Activated B cell treated with CpG ODN at 0.5 μM for 24 hours (primary cell): ENCODE results near the gene ANO1. TPM values are rescaled to one million over a fixed set of nuclear protein-coding genes. Genes with fewer than 3 reads are reported as not detected.

Source experiments
- ATAC-seq: fragments of 200-7000 bp; cut with Tn5 transposase; one replicate; pipeline ENCODE4 v1.10.0; 2021; ENCODE audit warnings: low read depth, mild to moderate bottlenecking, moderate library complexity
- CTCF ChIA-PET: fragments of 350-600 bp; sonication (Branson Sonifier 250); formaldehyde crosslinking; loops from one replicate; lab custom pipeline; 2021; ENCODE audit warnings: antibody characterized with exemption; lab: Charles Lee
- POLR2A ChIA-PET: fragments of 350-600 bp; sonication (Branson Sonifier 250); formaldehyde crosslinking; loops from one replicate; lab custom pipeline; 2021; ENCODE audit warnings: antibody characterized with exemption; lab: Charles Lee
- DNase-seq: peaks from one replicate; pipeline ENCODE4 v3.0.0; 2022
- H3K27ac Mint-ChIP-seq: one replicate; pipeline ENCODE4 v1.8.0; 2020; ENCODE audit warnings: mixed read lengths
- H3K27me3 Mint-ChIP-seq: one replicate; pipeline ENCODE4 v1.8.0; 2021; ENCODE audit warnings: mixed read lengths
- H3K36me3 Mint-ChIP-seq: one replicate; pipeline ENCODE4 v1.8.0; 2021; ENCODE audit warnings: low read depth, mixed read lengths
- H3K4me1 Mint-ChIP-seq: one replicate; pipeline ENCODE4 v1.8.0; 2021; ENCODE audit warnings: mixed read lengths
- H3K4me3 Mint-ChIP-seq: one replicate; pipeline ENCODE4 v1.8.0; 2020; ENCODE audit warnings: mild to moderate bottlenecking, mixed read lengths
- H3K9me3 Mint-ChIP-seq: one replicate; pipeline ENCODE4 v1.8.0; 2020; ENCODE audit warnings: mixed read lengths
- CTCF ChIP-seq: fragments of 200-600 bp; IDR thresholded peaks from one replicate; pipeline ENCODE4 v1.8.0; 2022; ENCODE audit warnings: antibody characterized with exemption, mild to moderate bottlenecking
- intact Hi-C: fragments of 100-400 bp; cut with micrococcal nuclease; formaldehyde crosslinking; loops from one replicate; pipeline ENCODE4 v1.15.1; 2024
- total RNA-seq: library from RNA; stranded (reverse); gene quantifications from 2 replicates; pipeline ENCODE4 v1.2.3, GENCODE V29; 2022

Gene ANO1
- total RNA-seq, 1 donor from 2014 or later = not detected

DNA sequence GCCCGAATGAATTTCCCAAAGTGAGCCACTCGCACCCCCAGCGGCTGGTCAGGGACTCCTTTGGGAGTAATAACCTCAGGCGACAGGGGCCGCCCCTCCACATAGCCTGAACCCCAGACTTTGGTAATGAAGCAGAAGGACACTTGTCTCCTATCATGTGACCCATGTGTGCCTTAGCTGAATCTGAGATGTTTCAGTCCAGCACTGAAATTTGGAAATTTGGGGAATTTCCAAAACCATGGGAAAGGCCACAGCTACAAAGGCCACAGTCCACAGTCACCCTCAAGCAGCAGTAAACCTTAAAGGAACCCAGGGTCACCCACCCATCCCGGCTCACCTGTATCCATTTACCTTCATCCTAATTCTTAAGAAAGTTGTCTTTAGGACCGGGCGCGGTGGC is 73.6 kb downstream of the ANO1 start:
- ATAC-seq (no peak), DNase-seq (no peak)
- intact Hi-C loops = no loop called here
- no peaks in the 10 kb centered on the region for H3K4me1 Mint-ChIP-seq
- H3K36me3 Mint-ChIP-seq = no peaks in the 10 kb centered on the region
- H3K9me3 Mint-ChIP-seq = no peaks in the 10 kb centered on the region
- peaks cover 11% of the 10 kb centered on the region for H3K27me3 Mint-ChIP-seq
- H3K4me3 Mint-ChIP-seq = no peak overlapping the region
- no peak for TF ChIP-seq CTCF
- H3K27ac Mint-ChIP-seq = no peak overlapping the region
- CTCF ChIA-PET = no interaction called here
- POLR2A ChIA-PET = no interaction called here

DNA sequence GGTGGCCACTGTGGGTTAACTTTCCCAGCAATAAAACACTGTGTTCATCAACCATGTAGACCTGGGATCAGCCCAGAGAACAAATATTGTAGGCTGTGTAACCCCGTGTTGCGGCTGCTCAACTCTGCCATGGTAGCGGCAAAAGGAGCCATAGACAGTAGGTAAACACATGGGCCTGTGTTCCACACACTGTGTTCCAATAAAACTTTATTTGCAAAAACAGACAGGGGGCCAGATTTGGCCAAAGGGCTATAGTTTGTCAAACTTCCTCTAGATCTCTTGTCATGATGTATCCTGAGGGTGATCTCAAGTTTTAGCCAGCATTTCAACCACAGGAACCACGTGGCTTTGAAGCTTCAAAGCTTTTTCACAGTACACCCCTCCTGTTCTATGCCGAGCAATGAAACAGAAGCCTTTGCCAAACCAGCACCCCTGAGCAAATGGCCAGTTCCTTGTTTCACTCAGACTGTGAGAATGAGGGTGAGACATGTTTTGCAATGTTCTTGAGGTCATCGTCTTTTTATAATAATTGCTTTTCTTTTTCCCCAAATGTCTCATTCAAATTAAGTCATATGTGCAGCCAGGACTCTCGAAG is 75.1 kb downstream of the ANO1 start:
- no peak for DNase-seq
- no peak for TF ChIP-seq CTCF
- CTCF ChIA-PET = no interaction called here
- no peak overlapping the region for H3K27ac Mint-ChIP-seq
- H3K4me3 Mint-ChIP-seq = no peak overlapping the region
- no peaks in the 10 kb centered on the region for H3K36me3 Mint-ChIP-seq
- POLR2A ChIA-PET = no interaction called here
- peaks cover 3% of the 10 kb centered on the region for H3K27me3 Mint-ChIP-seq
- H3K9me3 Mint-ChIP-seq = no peaks in the 10 kb centered on the region
- intact Hi-C loops = no loop called here
- ATAC-seq = no peak
- no peaks in the 10 kb centered on the region for H3K4me1 Mint-ChIP-seq

DNA sequence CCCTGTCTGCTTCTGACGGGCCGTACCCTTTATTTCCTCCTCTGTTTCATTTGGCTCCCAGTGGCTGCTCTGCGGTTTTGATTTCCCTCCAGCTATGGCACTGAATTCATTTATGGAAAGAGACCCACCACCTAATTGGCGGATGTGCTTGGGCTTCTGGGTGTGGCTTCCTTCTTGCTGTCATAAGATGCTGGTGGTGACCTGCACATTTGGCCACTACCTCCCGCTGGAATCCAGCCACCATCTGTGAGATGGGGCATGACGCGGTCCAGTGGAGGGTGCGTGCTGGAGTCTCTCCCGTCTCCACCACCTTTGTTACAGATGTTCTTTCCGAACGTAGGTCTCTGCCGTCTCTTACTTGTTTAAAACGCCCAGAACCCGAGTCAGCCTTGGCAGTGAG is 77.3 kb downstream of the ANO1 start:
- Mint-ChIP-seq H3K36me3 (no peaks in the 10 kb centered on the region), H3K27me3 (no peaks in the 10 kb centered on the region), H3K27ac (no peak overlapping the region), H3K4me3 (no peak overlapping the region), H3K4me1 (no peaks in the 10 kb centered on the region), H3K9me3 (peaks cover 3% of the 10 kb centered on the region)
- no peak for ATAC-seq
- TF ChIP-seq CTCF = no peak
- ChIA-PET CTCF (no interaction called here), POLR2A (no interaction called here)
- intact Hi-C loops = no loop called here
- no peak for DNase-seq

DNA sequence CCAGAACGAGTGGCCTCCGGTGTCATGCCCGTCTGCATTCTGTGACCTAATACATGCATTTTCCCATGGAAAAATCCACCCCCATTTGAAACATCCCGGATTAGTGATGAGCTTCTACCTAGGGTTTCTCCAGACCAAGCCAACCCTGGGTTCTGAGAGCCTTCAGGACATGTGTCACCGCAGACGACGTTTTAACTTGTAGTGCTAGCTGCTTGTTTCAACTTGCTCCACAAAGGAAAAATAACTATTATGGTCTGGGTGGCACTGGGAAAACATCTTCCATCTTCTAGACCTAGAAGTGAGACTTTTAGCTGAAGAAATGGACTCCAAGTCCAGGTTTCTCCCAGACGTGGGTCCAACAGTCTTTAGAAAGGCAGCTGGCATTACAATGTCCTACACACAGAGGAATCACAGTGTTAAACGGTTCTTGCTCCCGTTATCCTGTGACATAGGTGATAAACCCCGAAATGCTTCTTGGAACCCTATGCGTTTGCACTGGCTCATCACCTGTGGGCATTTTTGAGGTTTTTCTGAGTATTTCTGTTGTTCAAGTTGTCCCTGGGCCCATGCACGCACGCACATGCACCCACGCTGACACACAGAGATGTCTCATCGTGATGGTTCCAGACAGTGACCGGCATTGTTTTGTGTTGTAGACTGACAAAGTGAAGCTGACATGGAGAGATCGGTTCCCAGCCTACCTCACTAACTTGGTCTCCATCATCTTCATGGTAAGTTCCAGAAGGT is 78.3 kb downstream of the ANO1 start:
- peaks cover 3% of the 10 kb centered on the region for H3K9me3 Mint-ChIP-seq
- H3K4me3 Mint-ChIP-seq = no peak overlapping the region
- no peak for TF ChIP-seq CTCF
- H3K4me1 Mint-ChIP-seq = no peaks in the 10 kb centered on the region
- intact Hi-C loops = no loop called here
- ATAC-seq (no peak), DNase-seq (no peak)
- H3K27me3 Mint-ChIP-seq = peaks cover 2% of the 10 kb centered on the region
- ChIA-PET POLR2A (no interaction called here), CTCF (no interaction called here)
- no peak overlapping the region for H3K27ac Mint-ChIP-seq
- no peaks in the 10 kb centered on the region for H3K36me3 Mint-ChIP-seq

DNA sequence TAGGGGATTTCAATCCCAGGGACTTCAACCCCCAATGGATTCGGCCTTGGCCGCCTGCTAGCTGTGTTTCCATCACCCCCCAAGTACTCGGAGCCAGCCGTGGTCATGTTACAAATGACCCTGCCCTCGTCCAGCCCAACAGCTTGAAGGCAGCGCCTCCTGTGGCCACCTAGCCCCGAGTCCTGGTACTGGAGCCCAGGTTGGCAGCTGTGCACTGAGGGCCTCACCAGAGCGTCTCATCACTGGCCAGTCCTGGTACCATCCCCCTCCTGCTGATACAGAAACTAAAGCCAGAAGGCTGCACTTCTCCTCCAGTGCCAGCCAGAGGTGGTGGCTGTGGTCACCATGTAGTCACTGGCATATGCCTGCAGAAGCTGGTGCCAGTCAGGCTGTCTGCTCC is 80.1 kb downstream of the ANO1 start:
- Mint-ChIP-seq H3K27ac (no peak overlapping the region), H3K4me3 (no peak overlapping the region), H3K36me3 (no peaks in the 10 kb centered on the region), H3K27me3 (peaks cover 2% of the 10 kb centered on the region), H3K4me1 (no peaks in the 10 kb centered on the region), H3K9me3 (peaks cover 3% of the 10 kb centered on the region)
- POLR2A ChIA-PET = no interaction called here
- ATAC-seq = no peak
- TF ChIP-seq CTCF = no peak
- CTCF ChIA-PET = no interaction called here
- DNase-seq = no peak
- intact Hi-C loops = no loop called here
